ENCODE data around the gene CALHM5. TPM values are rescaled to one million over a fixed set of nuclear protein-coding genes. Genes with fewer than 3 reads are reported as not detected.

CALHM5 gene
- total RNA-seq, 1 experiment from 2014 or later, result not detected

GRCh38 chr6:116518621-116519368, 7.4 kb downstream of the CALHM5 start:
- Histone ChIP-seq H3K27me3 (ENCODE audit: control insufficient read depth, insufficient read depth, low read length) (peaks cover 26% of the 10 kb centered on the region), H3K4me3 (ENCODE audit: low read depth in 2 of 2, low read length in 2 of 2) (no peak overlapping the region), H3K4me1 (ENCODE audit: control insufficient read depth, insufficient read depth, low read length) (no peaks in the 10 kb centered on the region), H3K27ac (ENCODE audit: low read length) (no peak overlapping the region), H3K9me3 (ENCODE audit: control insufficient read depth, insufficient read depth, low read depth, low read length) (no peaks in the 10 kb centered on the region), H3K36me3 (ENCODE audit: control insufficient read depth, insufficient read depth, low read length) (no peaks in the 10 kb centered on the region)
- no TSS peak for BruUV-seq (replicated peaks)
- ChIA-PET POLR2A (no interaction called here), CTCF (no interaction called here)
- intact Hi-C loops (cut with micrococcal nuclease; ENCODE audit: unreplicated experiment) (no loop called here), in situ Hi-C loops (cut with HindIII; ENCODE audit: low pct_unique_long_range_greater_than_20kb, low sequenced_read_pairs) (no loop called here)
- DNase-seq (ENCODE audit: low read depth, low spot score), result no peak
- ATAC-seq, result no peak
- TF ChIP-seq POLR2AphosphoS5 (IDR thresholded peaks at IDR 0.05; ENCODE audit: low read depth, low read length) (no peak), SIN3A (IDR thresholded peaks at IDR 0.05; ENCODE audit: borderline replicate concordance, insufficient read depth, low read depth, low read length) (no peak), TCF7L2 (IDR thresholded peaks at IDR 0.05; ENCODE audit: low read depth, low read length) (no peak), REST (IDR thresholded peaks at IDR 0.05; ENCODE audit: insufficient read depth in 1 of 2, low read depth in 2 of 2, low read length in 1 of 2) (no peak), CTCF (IDR thresholded peaks at IDR 0.05) (no peak)

GRCh38 chr6:116522896-116523295, 11.5 kb downstream of the CALHM5 start:
- DNase-seq (ENCODE audit: low read depth, low spot score) (no peak), ATAC-seq (no peak)
- in situ Hi-C loops (cut with HindIII; ENCODE audit: low pct_unique_long_range_greater_than_20kb, low sequenced_read_pairs) (no loop called here), intact Hi-C loops (cut with micrococcal nuclease; ENCODE audit: unreplicated experiment) (no loop called here)
- no peak overlapping the region for H3K4me3 ChIP-seq (ENCODE audit: low read depth in 2 of 2, low read length in 2 of 2)
- H3K27me3 ChIP-seq (ENCODE audit: control insufficient read depth, insufficient read depth, low read length), result peaks cover 21% of the 10 kb centered on the region
- POLR2A ChIA-PET, result no interaction called here
- TF ChIP-seq POLR2AphosphoS5 (IDR thresholded peaks at IDR 0.05; ENCODE audit: low read depth, low read length) (no peak), CTCF (IDR thresholded peaks at IDR 0.05) (no peak), TCF7L2 (IDR thresholded peaks at IDR 0.05; ENCODE audit: low read depth, low read length) (no peak), SIN3A (IDR thresholded peaks at IDR 0.05; ENCODE audit: borderline replicate concordance, insufficient read depth, low read depth, low read length) (no peak), REST (IDR thresholded peaks at IDR 0.05; ENCODE audit: insufficient read depth in 1 of 2, low read depth in 2 of 2, low read length in 1 of 2) (no peak)
- H3K36me3 ChIP-seq (ENCODE audit: control insufficient read depth, insufficient read depth, low read length), result no peaks in the 10 kb centered on the region
- no TSS peak for BruUV-seq (replicated peaks)
- no peaks in the 10 kb centered on the region for H3K9me3 ChIP-seq (ENCODE audit: control insufficient read depth, insufficient read depth, low read depth, low read length)
- H3K4me1 ChIP-seq (ENCODE audit: control insufficient read depth, insufficient read depth, low read length), result no peaks in the 10 kb centered on the region
- no peak overlapping the region for H3K27ac ChIP-seq (ENCODE audit: low read length)
- CTCF ChIA-PET, result no interaction called here

Data from Panc1 (cell line).